IPS-15b (cell line): ENCODE measurements around the gene TMEM271.

Experiments used
- H3K27me3 ChIP-seq: one replicate; pipeline ENCODE4 v1.6.1; 2013; ENCODE audit warnings: low read length; ENCODE audit not compliant: control insufficient read depth, insufficient read depth
- H3K36me3 ChIP-seq: one replicate; pipeline ENCODE4 v1.6.1; 2013; ENCODE audit warnings: low read length; ENCODE audit not compliant: control insufficient read depth, insufficient read depth
- H3K4me1 ChIP-seq: one replicate; pipeline ENCODE4 v1.6.1; 2013; ENCODE audit warnings: mild to moderate bottlenecking, low read length; ENCODE audit not compliant: control insufficient read depth, insufficient read depth
- H3K4me3 ChIP-seq: one replicate; pipeline ENCODE4 v1.5.1; 2013; ENCODE audit warnings: low read depth, low read length
- H3K9ac ChIP-seq: one replicate; pipeline ENCODE4 v1.6.1; 2013; ENCODE audit warnings: low read depth, mild to moderate bottlenecking, low read length
- H3K9me3 ChIP-seq: one replicate; pipeline ENCODE4 v1.6.1; 2013; ENCODE audit warnings: mild to moderate bottlenecking, low read length; ENCODE audit not compliant: control insufficient read depth, insufficient read depth

The TMEM271 gene

GRCh38 chr4:576245-576821 is at the start of gene TMEM271:
Gene TMEM271, minus strand, starts transcription at chr4:576295. Its CDS starts 233 bp downstream, at chr4:576062.
- Histone ChIP-seq H3K27me3 (peaks cover 67% of the 10 kb centered on the region), H3K4me1 (peaks cover 12% of the 10 kb centered on the region), H3K36me3 (no peaks in the 10 kb centered on the region), H3K9me3 (no peaks in the 10 kb centered on the region), H3K9ac (no peak within 1 kb of the TSS), H3K4me3 (peak within 1 kb of the TSS; percentile 81)

- Histone ChIP-seq H3K4me3 (no peak overlapping the region), H3K9me3 (no peaks in the 10 kb centered on the region), H3K27me3 (no peaks in the 10 kb centered on the region), H3K36me3 (no peaks in the 10 kb centered on the region), H3K9ac (no peak overlapping the region), H3K4me1 (peaks cover 3% of the 10 kb centered on the region)
These were observed 49.6 kb upstream of the TMEM271 start for GRCh38 chr4:625631-626161.

GRCh38 chr4:624705-625590 is 48.9 kb upstream of the TMEM271 start, which contains the start of gene PDE6B:
Gene PDE6B, plus strand, starts transcription at chr4:625573. Its CDS starts 54 bp downstream, at chr4:625627.
- Histone ChIP-seq H3K9ac (no peak within 1 kb of the TSS), H3K9me3 (no peaks in the 10 kb centered on the region), H3K4me1 (peaks cover 3% of the 10 kb centered on the region), H3K4me3 (no peak within 1 kb of the TSS), H3K36me3 (no peaks in the 10 kb centered on the region), H3K27me3 (no peaks in the 10 kb centered on the region)

- no peak overlapping the region for H3K9ac ChIP-seq
- peaks cover 3% of the 10 kb centered on the region for H3K4me1 ChIP-seq
- no peaks in the 10 kb centered on the region for H3K9me3 ChIP-seq
- no peaks in the 10 kb centered on the region for H3K27me3 ChIP-seq
- no peaks in the 10 kb centered on the region for H3K36me3 ChIP-seq
- H3K4me3 ChIP-seq, result no peak overlapping the region
These were observed 47.9 kb upstream of the TMEM271 start for GRCh38 chr4:623914-624566.

GRCh38 chr4:622996-623913 is 47.2 kb upstream of the TMEM271 start:
- H3K27me3 ChIP-seq, result no peaks in the 10 kb centered on the region
- peaks cover 3% of the 10 kb centered on the region for H3K4me1 ChIP-seq
- no peak overlapping the region for H3K9ac ChIP-seq
- no peaks in the 10 kb centered on the region for H3K36me3 ChIP-seq
- no peak overlapping the region for H3K4me3 ChIP-seq
- no peaks in the 10 kb centered on the region for H3K9me3 ChIP-seq

GRCh38 chr4:622071-622995 is 46.2 kb upstream of the TMEM271 start:
- Histone ChIP-seq H3K36me3 (no peaks in the 10 kb centered on the region), H3K4me3 (no peak overlapping the region), H3K27me3 (no peaks in the 10 kb centered on the region), H3K4me1 (peaks cover 3% of the 10 kb centered on the region), H3K9ac (no peak overlapping the region), H3K9me3 (no peaks in the 10 kb centered on the region)

- no peaks in the 10 kb centered on the region for H3K36me3 ChIP-seq
- no peak overlapping the region for H3K9ac ChIP-seq
- H3K4me3 ChIP-seq, result no peak overlapping the region
- peaks cover 3% of the 10 kb centered on the region for H3K4me1 ChIP-seq
- no peaks in the 10 kb centered on the region for H3K27me3 ChIP-seq
- no peaks in the 10 kb centered on the region for H3K9me3 ChIP-seq
These were observed 45.4 kb upstream of the TMEM271 start for GRCh38 chr4:621296-622070.

- Histone ChIP-seq H3K4me1 (peaks cover 3% of the 10 kb centered on the region), H3K27me3 (no peaks in the 10 kb centered on the region), H3K36me3 (no peaks in the 10 kb centered on the region), H3K4me3 (no peak overlapping the region), H3K9me3 (no peaks in the 10 kb centered on the region), H3K9ac (no peak overlapping the region)
These were observed 44.8 kb upstream of the TMEM271 start for GRCh38 chr4:620851-621261.

- no peaks in the 10 kb centered on the region for H3K9me3 ChIP-seq
- peaks cover 3% of the 10 kb centered on the region for H3K4me1 ChIP-seq
- no peaks in the 10 kb centered on the region for H3K36me3 ChIP-seq
- no peak overlapping the region for H3K9ac ChIP-seq
- no peak overlapping the region for H3K4me3 ChIP-seq
- no peaks in the 10 kb centered on the region for H3K27me3 ChIP-seq
These were observed 44.1 kb upstream of the TMEM271 start for GRCh38 chr4:620201-620600.
